ENCODE results near the gene ADGRD2. TPM values are rescaled to one million over a fixed set of nuclear protein-coding genes. Genes with fewer than 3 reads are reported as not detected.

Gene ADGRD2
- total and polyA plus RNA-seq, 2 of the 13 experiments (the other 11 are each of a cell fraction or from before 2014, with no cell fraction given) = not detected

DNA sequence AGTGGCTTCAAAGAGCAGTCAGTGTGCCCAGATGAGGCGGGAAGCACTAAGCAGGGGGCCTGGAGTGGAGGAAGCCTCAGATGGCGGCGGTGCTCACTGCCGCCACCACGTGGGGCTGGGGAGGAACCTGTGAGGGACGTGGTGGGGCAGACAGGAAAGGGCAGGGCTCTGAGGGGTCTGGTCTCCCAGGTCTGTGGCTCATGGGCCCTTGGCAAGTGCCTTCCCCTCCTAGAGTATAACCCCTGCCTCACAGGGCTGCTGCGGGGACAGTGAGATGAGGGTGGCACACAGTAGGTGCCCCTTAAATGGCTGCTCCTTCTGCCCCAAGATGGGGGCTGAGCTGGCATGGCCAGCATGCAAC, 30.4 kb downstream of the ADGRD2 start (continued):
- TF ChIP-seq TGIF2 (CRISPR knock-in tag; IDR thresholded peaks at IDR 0.05) (no peak), CC2D1A (CRISPR knock-in tag; IDR thresholded peaks at IDR 0.05) (no peak), KDM4B (CRISPR knock-in tag; IDR thresholded peaks at IDR 0.05) (no peak), MED8 (CRISPR knock-in tag; IDR thresholded peaks at IDR 0.05; ENCODE audit: insufficient replicate concordance) (no peak), SCMH1 (CRISPR knock-in tag; IDR thresholded peaks at IDR 0.05; ENCODE audit: borderline replicate concordance) (no peak), ZNF552 (CRISPR knock-in tag; IDR thresholded peaks at IDR 0.05; ENCODE audit: borderline replicate concordance) (no peak), ZNF574 (CRISPR knock-in tag; IDR thresholded peaks at IDR 0.05) (0 out of 2 replicates have a peak, but pooled peaks have one; percentile 21), ZNF33B (CRISPR knock-in tag; IDR thresholded peaks at IDR 0.05) (no peak), SMC3 (IDR thresholded peaks at IDR 0.05; ENCODE audit: low read length) (peak; percentile 18; the same call in 1 of the 2 replicates), TBP (CRISPR knock-in tag; IDR thresholded peaks at IDR 0.05) (no peak), ZMYM4 (CRISPR knock-in tag; IDR thresholded peaks at IDR 0.05) (no peak), SALL2 (CRISPR knock-in tag; IDR thresholded peaks at IDR 0.05) (no peak), AGO2 (optimal IDR thresholded peaks at IDR 0.05; ENCODE audit: low read depth, low read length) (peak; percentile 77), POLR2AphosphoS2 (IDR thresholded peaks at IDR 0.05; ENCODE audit: low read depth, low read length) (no peak), RBM39 (IDR thresholded peaks at IDR 0.05; ENCODE audit: low read depth, low read length, poor library complexity, severe bottlenecking) (peak; percentile 47), NPAS2 (CRISPR knock-in tag; IDR thresholded peaks at IDR 0.05; ENCODE audit: borderline replicate concordance) (no peak)
- TF ChIP-seq, protein P1, sequence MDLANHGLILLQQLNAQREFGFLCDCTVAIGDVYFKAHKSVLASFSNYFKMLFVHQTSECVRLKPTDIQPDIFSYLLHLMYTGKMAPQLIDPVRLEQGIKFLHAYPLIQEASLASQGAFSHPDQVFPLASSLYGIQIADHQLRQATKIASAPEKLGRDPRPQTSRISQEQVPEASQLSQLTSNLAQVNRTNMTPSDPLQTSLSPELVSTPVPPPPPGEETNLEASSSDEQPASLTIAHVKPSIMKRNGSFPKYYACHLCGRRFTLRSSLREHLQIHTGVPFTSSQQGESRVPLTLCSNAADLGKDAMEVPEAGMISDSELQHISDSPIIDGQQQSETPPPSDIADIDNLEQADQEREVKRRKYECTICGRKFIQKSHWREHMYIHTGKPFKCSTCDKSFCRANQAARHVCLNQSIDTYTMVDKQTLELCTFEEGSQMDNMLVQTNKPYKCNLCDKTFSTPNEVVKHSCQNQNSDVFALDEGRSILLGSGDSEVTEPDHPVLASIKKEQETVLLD (CRISPR knock-in tag; IDR thresholded peaks at IDR 0.05; ENCODE audit: low read depth) = no peak
- TF ChIP-seq, protein P2, sequence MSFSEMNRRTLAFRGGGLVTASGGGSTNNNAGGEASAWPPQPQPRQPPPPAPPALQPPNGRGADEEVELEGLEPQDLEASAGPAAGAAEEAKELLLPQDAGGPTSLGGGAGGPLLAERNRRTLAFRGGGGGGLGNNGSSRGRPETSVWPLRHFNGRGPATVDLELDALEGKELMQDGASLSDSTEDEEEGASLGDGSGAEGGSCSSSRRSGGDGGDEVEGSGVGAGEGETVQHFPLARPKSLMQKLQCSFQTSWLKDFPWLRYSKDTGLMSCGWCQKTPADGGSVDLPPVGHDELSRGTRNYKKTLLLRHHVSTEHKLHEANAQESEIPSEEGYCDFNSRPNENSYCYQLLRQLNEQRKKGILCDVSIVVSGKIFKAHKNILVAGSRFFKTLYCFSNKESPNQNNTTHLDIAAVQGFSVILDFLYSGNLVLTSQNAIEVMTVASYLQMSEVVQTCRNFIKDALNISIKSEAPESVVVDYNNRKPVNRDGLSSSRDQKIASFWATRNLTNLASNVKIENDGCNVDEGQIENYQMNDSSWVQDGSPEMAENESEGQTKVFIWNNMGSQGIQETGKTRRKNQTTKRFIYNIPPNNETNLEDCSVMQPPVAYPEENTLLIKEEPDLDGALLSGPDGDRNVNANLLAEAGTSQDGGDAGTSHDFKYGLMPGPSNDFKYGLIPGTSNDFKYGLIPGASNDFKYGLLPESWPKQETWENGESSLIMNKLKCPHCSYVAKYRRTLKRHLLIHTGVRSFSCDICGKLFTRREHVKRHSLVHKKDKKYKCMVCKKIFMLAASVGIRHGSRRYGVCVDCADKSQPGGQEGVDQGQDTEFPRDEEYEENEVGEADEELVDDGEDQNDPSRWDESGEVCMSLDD (CRISPR knock-in tag; IDR thresholded peaks at IDR 0.05; ENCODE audit: borderline replicate concordance) = no peak
- TF ChIP-seq, protein P3, sequence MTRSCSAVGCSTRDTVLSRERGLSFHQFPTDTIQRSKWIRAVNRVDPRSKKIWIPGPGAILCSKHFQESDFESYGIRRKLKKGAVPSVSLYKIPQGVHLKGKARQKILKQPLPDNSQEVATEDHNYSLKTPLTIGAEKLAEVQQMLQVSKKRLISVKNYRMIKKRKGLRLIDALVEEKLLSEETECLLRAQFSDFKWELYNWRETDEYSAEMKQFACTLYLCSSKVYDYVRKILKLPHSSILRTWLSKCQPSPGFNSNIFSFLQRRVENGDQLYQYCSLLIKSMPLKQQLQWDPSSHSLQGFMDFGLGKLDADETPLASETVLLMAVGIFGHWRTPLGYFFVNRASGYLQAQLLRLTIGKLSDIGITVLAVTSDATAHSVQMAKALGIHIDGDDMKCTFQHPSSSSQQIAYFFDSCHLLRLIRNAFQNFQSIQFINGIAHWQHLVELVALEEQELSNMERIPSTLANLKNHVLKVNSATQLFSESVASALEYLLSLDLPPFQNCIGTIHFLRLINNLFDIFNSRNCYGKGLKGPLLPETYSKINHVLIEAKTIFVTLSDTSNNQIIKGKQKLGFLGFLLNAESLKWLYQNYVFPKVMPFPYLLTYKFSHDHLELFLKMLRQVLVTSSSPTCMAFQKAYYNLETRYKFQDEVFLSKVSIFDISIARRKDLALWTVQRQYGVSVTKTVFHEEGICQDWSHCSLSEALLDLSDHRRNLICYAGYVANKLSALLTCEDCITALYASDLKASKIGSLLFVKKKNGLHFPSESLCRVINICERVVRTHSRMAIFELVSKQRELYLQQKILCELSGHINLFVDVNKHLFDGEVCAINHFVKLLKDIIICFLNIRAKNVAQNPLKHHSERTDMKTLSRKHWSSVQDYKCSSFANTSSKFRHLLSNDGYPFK (CRISPR knock-in tag; IDR thresholded peaks at IDR 0.05; ENCODE audit: borderline replicate concordance) = no peak

Data from HepG2 (cell line).